ENCODE results near the gene ASB9. TPM values are rescaled to one million over a fixed set of nuclear protein-coding genes. Genes with fewer than 3 reads are reported as not detected.
A peak's percentile ranks its signal among the peaks of the same experiment; 100 is the strongest.
"Not testable (repeated sequence)": the region's sequence is repeated elsewhere in the genome, so short reads cannot be mapped to it uniquely, and the experiment has no call there.

ASB9 gene
- total RNA-seq = 0.24 and 0.33 TPM in 2 replicates

DNA sequence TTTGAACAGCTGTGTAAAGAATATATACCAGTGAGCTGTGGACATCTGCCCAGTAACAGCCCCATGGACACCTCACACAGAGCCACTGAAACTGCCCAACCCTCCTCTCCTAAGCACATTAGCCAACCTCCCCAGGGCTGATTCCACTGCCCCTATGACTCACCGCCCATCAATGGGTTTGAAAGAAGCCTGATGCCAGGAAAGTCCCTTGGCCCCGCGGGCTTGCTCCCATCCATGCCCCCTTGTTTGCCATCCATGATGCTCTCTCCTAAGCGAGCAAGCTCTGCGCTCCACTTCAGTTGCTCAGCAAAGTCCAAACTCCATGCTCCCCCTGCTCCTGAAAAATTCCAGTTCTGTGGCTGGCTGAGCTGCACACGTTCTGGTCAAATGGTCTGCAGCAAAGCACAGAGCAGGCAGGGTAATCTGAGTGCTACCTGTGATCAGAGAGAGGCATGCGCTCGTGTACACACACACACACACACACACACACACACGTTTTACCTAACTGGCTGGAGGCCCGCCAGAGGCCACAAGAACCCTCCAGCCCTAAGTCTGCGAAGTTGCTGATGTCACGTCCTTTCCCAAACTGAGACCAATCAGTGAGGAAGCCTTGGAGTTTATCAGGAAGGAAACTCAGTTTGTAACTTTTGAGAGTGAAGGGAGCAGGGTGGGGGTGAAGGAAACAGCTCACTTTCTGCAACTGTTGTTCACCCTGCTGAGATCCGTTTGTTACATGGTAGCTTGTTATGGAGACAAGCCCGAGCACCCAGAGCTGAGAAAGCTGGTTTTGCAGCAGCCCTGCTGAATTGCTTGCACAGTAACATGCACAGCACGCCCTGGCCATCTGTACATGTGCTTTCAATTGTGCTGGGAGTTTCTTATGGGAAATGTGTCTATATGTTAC lies at the start of gene ASB9:
Gene ASB9 (minus strand): TSS at position 466 of the 904 bp plus-strand sequence. CDS start 209 bp downstream, at position 257.
- Mint-ChIP-seq H3K4me1 (peaks cover 5% of the 10 kb centered on the region), H3K9me3 (no peaks in the 10 kb centered on the region), H3K27me3 (no peaks in the 10 kb centered on the region), H3K4me3 (peak within 1 kb of the TSS; percentile 62), H3K27ac (peak within 1 kb of the TSS; percentile 18), H3K36me3 (ENCODE audit: low read depth) (no peaks in the 10 kb centered on the region)
- peak; percentile 57 for DNase-seq
- intact Hi-C loops (cut with micrococcal nuclease) = no loop called here

DNA sequence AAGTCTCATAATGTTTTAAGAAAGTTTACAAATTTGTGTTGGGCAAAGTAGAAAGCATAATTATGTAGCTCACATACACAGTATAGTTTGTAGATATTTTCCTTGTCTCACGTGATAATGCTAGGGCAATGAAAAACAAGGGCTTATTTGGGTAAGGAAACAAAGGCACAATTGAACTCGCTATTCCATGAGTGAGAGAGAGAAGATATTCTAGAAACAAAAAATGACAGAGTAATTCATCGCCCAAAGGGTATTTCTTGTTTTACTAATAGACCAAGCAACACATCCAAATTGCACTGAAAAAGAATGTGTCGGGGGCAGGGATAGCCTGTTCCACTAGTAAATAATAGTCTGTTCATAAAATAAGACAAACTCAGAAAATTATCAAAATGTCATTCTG lies 49.2 kb upstream of the ASB9 start:
- no peak for DNase-seq
- Mint-ChIP-seq H3K27me3 (no peaks in the 10 kb centered on the region), H3K36me3 (ENCODE audit: low read depth) (peaks cover 15% of the 10 kb centered on the region), H3K9me3 (no peaks in the 10 kb centered on the region), H3K27ac (no peak overlapping the region), H3K4me1 (no peaks in the 10 kb centered on the region), H3K4me3 (no peak overlapping the region)
- intact Hi-C loops (cut with micrococcal nuclease) = no loop called here

DNA sequence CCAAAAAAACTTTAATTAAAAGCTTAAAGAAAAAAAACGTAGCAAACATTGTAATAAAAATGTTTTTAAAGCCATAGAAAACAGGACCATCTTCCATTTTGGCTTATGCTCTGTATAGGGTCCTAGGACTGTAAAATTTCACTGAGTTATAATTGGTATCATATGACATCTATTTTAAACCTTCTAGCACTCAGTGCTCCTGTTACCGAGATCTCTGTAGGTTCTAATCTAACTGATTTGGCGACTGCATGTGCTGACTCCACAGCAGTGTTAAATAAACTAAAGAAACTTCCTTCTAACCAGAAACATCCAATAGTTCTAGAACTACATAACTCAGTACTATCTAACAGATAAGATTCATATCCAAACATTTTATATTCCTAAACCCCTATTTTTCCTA lies 45.6 kb upstream of the ASB9 start, which contains the start of gene ASB11:
Gene ASB11 (minus strand): TSS at position 132 of the 400 bp plus-strand sequence. CDS start 35 bp downstream, at position 97.
- intact Hi-C loops (cut with micrococcal nuclease) = no loop called here
- no peaks in the 10 kb centered on the region for H3K4me1 Mint-ChIP-seq
- peaks cover 5% of the 10 kb centered on the region for H3K36me3 Mint-ChIP-seq (ENCODE audit: low read depth)
- H3K27me3 Mint-ChIP-seq = no peaks in the 10 kb centered on the region
- DNase-seq = no peak
- no peak within 1 kb of the TSS for H3K4me3 Mint-ChIP-seq
- no peak within 1 kb of the TSS for H3K27ac Mint-ChIP-seq
- H3K9me3 Mint-ChIP-seq = no peaks in the 10 kb centered on the region

- H3K4me3 Mint-ChIP-seq = no peak overlapping the region
- no peaks in the 10 kb centered on the region for H3K27me3 Mint-ChIP-seq
- intact Hi-C loops (cut with micrococcal nuclease) = no loop called here
- no peak overlapping the region for H3K27ac Mint-ChIP-seq
- H3K9me3 Mint-ChIP-seq = no peaks in the 10 kb centered on the region
- no peaks in the 10 kb centered on the region for H3K4me1 Mint-ChIP-seq
- no peak for DNase-seq
- H3K36me3 Mint-ChIP-seq (ENCODE audit: low read depth) = peaks cover 2% of the 10 kb centered on the region
These were observed 44.6 kb upstream of the ASB9 start for GRCh38 chrX:15314472-15314871.

DNA sequence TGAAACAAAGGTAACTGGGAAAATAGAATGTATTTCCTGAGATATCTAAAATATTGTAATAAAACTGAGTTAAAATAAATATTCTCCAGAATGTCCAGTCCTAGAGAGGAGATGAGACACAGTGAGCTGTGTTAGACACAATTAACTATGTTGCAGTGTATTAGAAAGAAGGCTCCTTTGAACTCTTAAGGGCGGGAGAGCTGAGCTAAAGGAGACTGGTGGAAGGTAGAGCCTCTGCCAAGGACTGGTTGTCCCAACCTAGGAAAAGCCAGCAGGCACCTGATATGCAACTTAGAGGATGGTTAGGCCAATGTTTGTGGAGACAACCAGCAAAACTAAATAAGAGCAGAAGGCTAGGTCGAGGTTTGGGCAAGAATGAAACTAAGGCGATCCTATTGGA lies 41.2 kb upstream of the ASB9 start:
- H3K4me3 Mint-ChIP-seq = no peak overlapping the region
- intact Hi-C loops (cut with micrococcal nuclease) = no loop called here
- H3K4me1 Mint-ChIP-seq = no peaks in the 10 kb centered on the region
- H3K9me3 Mint-ChIP-seq = no peaks in the 10 kb centered on the region
- no peak for DNase-seq
- H3K36me3 Mint-ChIP-seq (ENCODE audit: low read depth) = no peaks in the 10 kb centered on the region
- H3K27ac Mint-ChIP-seq = no peak overlapping the region
- H3K27me3 Mint-ChIP-seq = no peaks in the 10 kb centered on the region

DNA sequence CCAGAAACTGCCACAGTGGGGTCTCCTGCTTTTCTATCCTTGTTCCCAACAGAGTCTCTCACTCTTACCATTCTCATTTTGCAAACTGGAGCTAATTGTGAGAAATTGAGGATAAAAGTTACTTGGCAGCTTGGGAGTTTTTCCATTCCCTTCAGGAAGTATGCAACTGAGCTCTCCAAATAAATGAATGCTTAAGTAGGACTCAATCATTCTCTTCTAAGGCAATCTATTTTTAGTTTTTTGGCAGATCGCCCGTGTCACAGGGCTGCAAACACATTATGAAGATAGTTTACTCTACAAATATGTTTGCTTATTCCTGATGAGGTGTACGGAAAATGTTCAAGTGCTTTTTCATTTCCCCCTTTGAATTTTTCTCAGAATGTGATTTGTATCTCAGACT lies 40.2 kb upstream of the ASB9 start:
- H3K4me3 Mint-ChIP-seq = no peak overlapping the region
- H3K27ac Mint-ChIP-seq = no peak overlapping the region
- H3K4me1 Mint-ChIP-seq = no peaks in the 10 kb centered on the region
- no peaks in the 10 kb centered on the region for H3K27me3 Mint-ChIP-seq
- intact Hi-C loops (cut with micrococcal nuclease) = no loop called here
- DNase-seq = no peak
- no peaks in the 10 kb centered on the region for H3K9me3 Mint-ChIP-seq
- no peaks in the 10 kb centered on the region for H3K36me3 Mint-ChIP-seq (ENCODE audit: low read depth)

- intact Hi-C loops (cut with micrococcal nuclease); H3K27me3 Mint-ChIP-seq; H3K36me3 Mint-ChIP-seq (ENCODE audit: low read depth); H3K27ac Mint-ChIP-seq; H3K9me3 Mint-ChIP-seq; DNase-seq; H3K4me3 Mint-ChIP-seq; H3K4me1 Mint-ChIP-seq: not testable (repeated sequence)
These were observed 36.0 kb upstream of the ASB9 start for GRCh38 chrX:15305899-15306298.

- H3K27ac Mint-ChIP-seq = no peak overlapping the region
- intact Hi-C loops (cut with micrococcal nuclease) = no loop called here
- no peaks in the 10 kb centered on the region for H3K9me3 Mint-ChIP-seq
- no peaks in the 10 kb centered on the region for H3K27me3 Mint-ChIP-seq
- no peaks in the 10 kb centered on the region for H3K4me1 Mint-ChIP-seq
- H3K36me3 Mint-ChIP-seq (ENCODE audit: low read depth) = no peaks in the 10 kb centered on the region
- peak; percentile 60 for DNase-seq
- H3K4me3 Mint-ChIP-seq = no peak overlapping the region
These were observed 32.0 kb upstream of the ASB9 start for GRCh38 chrX:15301924-15302323.

DNA sequence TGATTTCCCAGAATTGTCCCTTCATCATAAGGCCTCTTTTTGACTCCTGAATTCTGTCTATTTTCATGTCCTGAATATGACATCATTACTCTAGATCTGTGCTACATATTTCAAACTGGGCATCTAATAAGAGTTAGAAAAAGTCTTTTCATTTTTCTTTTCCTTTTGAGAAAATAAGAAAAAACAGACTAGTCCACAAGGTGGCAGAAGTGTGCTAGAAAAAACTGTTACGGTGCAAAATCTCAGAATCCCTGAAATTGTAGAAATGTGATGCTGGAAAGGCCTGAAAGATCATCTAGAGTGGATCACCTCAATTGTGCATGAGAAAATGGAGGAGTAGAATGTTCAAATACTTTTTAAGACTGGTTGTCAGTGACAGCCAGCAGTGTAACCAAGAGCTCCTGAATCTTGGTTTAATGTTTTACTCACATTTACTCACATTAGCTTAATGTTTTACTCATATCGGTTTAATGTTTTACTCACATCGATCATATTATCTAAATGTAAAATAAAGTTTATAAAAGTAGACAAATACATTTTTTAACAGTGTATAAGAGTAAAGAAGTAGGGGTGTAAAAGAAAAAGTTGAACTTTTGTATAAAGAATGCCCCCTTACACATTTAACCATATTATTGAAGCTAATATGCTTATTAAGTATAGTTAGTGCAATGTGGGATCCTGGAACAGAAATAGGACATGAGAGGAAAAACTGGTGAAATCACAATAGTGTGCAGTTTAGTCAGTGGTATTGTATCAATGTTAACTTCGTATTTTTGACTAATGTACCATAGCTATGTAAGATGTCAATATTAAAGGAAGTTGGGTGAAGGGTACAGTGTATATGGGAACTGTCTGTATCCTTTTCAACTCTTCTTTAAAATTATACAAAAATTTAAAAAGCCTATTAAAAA lies 30.3 kb upstream of the ASB9 start:
- no peaks in the 10 kb centered on the region for H3K4me1 Mint-ChIP-seq
- no peaks in the 10 kb centered on the region for H3K9me3 Mint-ChIP-seq
- no peaks in the 10 kb centered on the region for H3K27me3 Mint-ChIP-seq
- no peak overlapping the region for H3K27ac Mint-ChIP-seq
- intact Hi-C loops (cut with micrococcal nuclease) = no loop called here
- no peaks in the 10 kb centered on the region for H3K36me3 Mint-ChIP-seq (ENCODE audit: low read depth)
- no peak for DNase-seq
- H3K4me3 Mint-ChIP-seq = no peak overlapping the region

GRCh38 chrX:15298780-15299179 lies 28.9 kb upstream of the ASB9 start:
- H3K4me3 Mint-ChIP-seq = no peak overlapping the region
- H3K27ac Mint-ChIP-seq = no peak overlapping the region
- DNase-seq = no peak
- H3K9me3 Mint-ChIP-seq = no peaks in the 10 kb centered on the region
- intact Hi-C loops (cut with micrococcal nuclease) = no loop called here
- no peaks in the 10 kb centered on the region for H3K4me1 Mint-ChIP-seq
- no peaks in the 10 kb centered on the region for H3K36me3 Mint-ChIP-seq (ENCODE audit: low read depth)
- H3K27me3 Mint-ChIP-seq = no peaks in the 10 kb centered on the region

DNA sequence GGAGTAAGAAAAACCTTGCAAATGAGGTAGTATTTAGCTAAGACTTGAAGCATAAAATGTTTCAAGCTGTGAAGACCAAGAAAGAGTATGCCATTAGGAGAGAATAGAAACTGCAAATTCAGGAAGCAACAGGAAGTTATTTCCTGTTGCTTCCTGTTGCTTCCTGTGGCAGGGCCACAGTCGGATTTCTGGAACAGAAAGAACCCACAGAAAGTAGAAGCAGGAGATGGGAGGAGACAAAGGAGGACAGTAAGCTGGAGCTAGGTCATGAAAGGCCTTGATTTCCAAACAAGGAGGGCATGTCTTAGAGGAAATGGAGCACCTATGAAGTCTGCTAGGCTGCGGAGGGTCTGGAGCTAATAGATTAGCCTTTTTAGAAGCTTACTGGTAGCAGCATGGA lies 28.3 kb upstream of the ASB9 start:
- Mint-ChIP-seq H3K4me1 (no peaks in the 10 kb centered on the region), H3K4me3 (no peak overlapping the region), H3K36me3 (ENCODE audit: low read depth) (no peaks in the 10 kb centered on the region), H3K27ac (no peak overlapping the region), H3K9me3 (no peaks in the 10 kb centered on the region), H3K27me3 (no peaks in the 10 kb centered on the region)
- intact Hi-C loops (cut with micrococcal nuclease) = no loop called here
- no peak for DNase-seq

- H3K36me3 Mint-ChIP-seq (ENCODE audit: low read depth) = no peaks in the 10 kb centered on the region
These were observed 23.6 kb upstream of the ASB9 start for GRCh38 chrX:15293451-15293850.

DNA sequence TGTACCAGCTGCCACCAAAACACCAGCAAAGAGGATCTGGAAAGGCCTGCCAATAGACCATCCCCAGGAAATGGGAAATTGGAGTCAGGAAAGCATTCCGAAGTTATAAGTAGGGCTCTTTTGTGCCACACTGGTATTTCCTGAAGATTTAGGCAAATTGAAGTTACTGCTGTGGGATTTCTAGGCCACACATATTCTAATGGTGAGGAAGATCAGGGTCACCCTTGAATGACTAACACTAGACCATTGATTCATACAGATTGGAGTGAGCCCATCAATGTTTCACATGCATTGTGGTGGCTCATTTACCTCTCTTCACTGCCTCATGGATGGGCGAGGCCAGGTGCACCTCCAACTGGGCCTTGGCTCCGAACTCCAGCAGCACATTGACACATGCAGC lies 23.0 kb upstream of the ASB9 start:
- Mint-ChIP-seq H3K27me3 (no peaks in the 10 kb centered on the region), H3K27ac (no peak overlapping the region), H3K4me1 (no peaks in the 10 kb centered on the region), H3K36me3 (ENCODE audit: low read depth) (no peaks in the 10 kb centered on the region), H3K9me3 (no peaks in the 10 kb centered on the region), H3K4me3 (no peak overlapping the region)
- intact Hi-C loops (cut with micrococcal nuclease) = no loop called here
- no peak for DNase-seq

More at GRCh38 chrX:15293451-15293850, 23.6 kb upstream of the ASB9 start:
- H3K4me1 Mint-ChIP-seq = no peaks in the 10 kb centered on the region
- no peaks in the 10 kb centered on the region for H3K9me3 Mint-ChIP-seq
- no peak overlapping the region for H3K27ac Mint-ChIP-seq
- no peaks in the 10 kb centered on the region for H3K27me3 Mint-ChIP-seq
- H3K4me3 Mint-ChIP-seq = no peak overlapping the region
- DNase-seq = no peak
- intact Hi-C loops (cut with micrococcal nuclease) = no loop called here

- Mint-ChIP-seq H3K27ac (no peak overlapping the region), H3K27me3 (peaks cover 1% of the 10 kb centered on the region), H3K4me3 (no peak overlapping the region), H3K36me3 (ENCODE audit: low read depth) (no peaks in the 10 kb centered on the region), H3K9me3 (no peaks in the 10 kb centered on the region), H3K4me1 (no peaks in the 10 kb centered on the region)
- DNase-seq = no peak
- intact Hi-C loops (cut with micrococcal nuclease) = no loop called here
These were observed 7.7 kb upstream of the ASB9 start for GRCh38 chrX:15277604-15278003.
